ENCODE results near the gene RPS21.

DNA sequence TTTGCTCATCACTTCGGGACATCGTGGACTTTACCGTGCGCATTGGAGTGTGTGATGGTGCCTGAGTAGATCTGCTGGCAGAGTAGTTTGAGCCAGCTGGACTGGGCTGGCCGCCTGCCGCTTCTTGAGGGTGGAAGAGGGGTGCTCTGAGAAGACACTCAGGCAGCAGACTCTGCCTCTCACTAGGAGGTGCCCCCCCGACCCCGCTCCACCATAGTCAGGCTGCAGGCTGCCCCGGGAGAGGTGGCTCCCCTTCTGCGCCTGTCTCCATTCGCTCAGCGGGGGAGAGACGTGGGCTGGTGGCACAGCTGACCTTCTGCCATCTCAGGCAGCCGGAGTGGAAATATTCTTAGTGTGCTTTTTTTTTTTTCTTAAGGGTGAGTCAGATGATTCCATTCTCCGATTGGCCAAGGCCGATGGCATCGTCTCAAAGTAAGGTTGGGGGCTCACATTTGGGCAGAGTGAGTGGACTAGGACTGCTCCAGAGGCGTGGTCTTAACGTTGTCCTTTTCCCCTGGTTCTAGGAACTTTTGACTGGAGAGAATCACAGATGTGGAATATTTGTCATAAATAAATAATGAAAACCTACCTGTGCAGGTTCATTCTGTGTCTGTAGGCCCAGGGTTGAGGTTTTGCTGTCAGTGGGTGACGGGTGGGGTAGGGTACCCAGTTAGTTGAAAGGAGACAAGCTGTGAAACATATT lies 1.2 kb downstream of the RPS21 start:
- TF ChIP-seq, protein P1, sequence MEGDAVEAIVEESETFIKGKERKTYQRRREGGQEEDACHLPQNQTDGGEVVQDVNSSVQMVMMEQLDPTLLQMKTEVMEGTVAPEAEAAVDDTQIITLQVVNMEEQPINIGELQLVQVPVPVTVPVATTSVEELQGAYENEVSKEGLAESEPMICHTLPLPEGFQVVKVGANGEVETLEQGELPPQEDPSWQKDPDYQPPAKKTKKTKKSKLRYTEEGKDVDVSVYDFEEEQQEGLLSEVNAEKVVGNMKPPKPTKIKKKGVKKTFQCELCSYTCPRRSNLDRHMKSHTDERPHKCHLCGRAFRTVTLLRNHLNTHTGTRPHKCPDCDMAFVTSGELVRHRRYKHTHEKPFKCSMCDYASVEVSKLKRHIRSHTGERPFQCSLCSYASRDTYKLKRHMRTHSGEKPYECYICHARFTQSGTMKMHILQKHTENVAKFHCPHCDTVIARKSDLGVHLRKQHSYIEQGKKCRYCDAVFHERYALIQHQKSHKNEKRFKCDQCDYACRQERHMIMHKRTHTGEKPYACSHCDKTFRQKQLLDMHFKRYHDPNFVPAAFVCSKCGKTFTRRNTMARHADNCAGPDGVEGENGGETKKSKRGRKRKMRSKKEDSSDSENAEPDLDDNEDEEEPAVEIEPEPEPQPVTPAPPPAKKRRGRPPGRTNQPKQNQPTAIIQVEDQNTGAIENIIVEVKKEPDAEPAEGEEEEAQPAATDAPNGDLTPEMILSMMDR (IDR thresholded peaks at IDR 0.05): no peak
- TF ChIP-seq EP300 (IDR thresholded peaks at IDR 0.05): no peak
- no peak for TF ChIP-seq POLR2A (IDR thresholded peaks at IDR 0.05)
